K562 (cell line): ENCODE results near the gene CCL22. TPM values are rescaled to one million over a fixed set of nuclear protein-coding genes. Genes with fewer than 3 reads are reported as not detected.

Source experiments
- ATAC-seq: fragments of 200-7000 bp; cut with Tn5 transposase; 3 replicates; pipeline ENCODE4 v1.9.1; 2020; ENCODE audit warnings: moderate library complexity
- BruUV-seq: library from RNA; stranded (reverse); fragments of 400-500 nt; replicated peaks from 2 replicates; lab custom pipeline; 2021; lab: Mats Ljungman, UMichigan
- CTCF ChIA-PET: fragments of 300-600 bp; formaldehyde crosslinking; extraction: SDS; loops from one replicate; lab custom pipeline; 2021; ENCODE audit warnings: low intra/inter-chr PET ratio; lab: Yijun Ruan, JAX
- POLR2A ChIA-PET: fragments of 300-600, 350-650 bp; sonication (Branson Sonifier 250); formaldehyde crosslinking; extraction: SDS; loops from one replicate; lab custom pipeline; 2021; ENCODE audit warnings: antibody characterized with exemption, inconsistent platforms; lab: Yijun Ruan, JAX
- DNase-seq, 4 experiments: peaks; one replicate each; pipeline versions ENCODE4 v3.0.0 to v3.0.0-alpha.2; 2011 to 2018; ENCODE audit warnings: low spot score in 3 of 4, mixed read lengths in 3 of 4; ENCODE audit errors: extremely low read depth in 1 of 4
- FAIRE-seq: peaks from 2 replicates; lab custom pipeline; 2011; peaks lifted over from hg19 to GRCh38; lab: Jason Lieb, UNC
- H2AFZ ChIP-seq: 2 replicates; pipeline ENCODE4 v1.6.0; 2011; ENCODE audit warnings: low read depth, low read length, control low read depth, inconsistent platforms
- H3K27ac ChIP-seq: fragments of 200-600 bp; 3 replicates; pipeline ENCODE4 v1.8.0; 2011; ENCODE audit warnings: low read depth, mild to moderate bottlenecking, control low read depth, inconsistent platforms, low read length, moderate library complexity, mixed read lengths; ENCODE audit errors: extremely low read depth
- H3K27me3 ChIP-seq, 2 experiments: fragments of 300-600 bp in 1 of 2; 2 replicates in 1 of 2; 3 replicates in 1 of 2; pipeline versions ENCODE4 v1.6.0 to v1.8.0; 2011; ENCODE audit warnings: inconsistent platforms in 2 of 2, low read length in 2 of 2, mild to moderate bottlenecking in 1 of 2, mixed read lengths in 1 of 2, moderate library complexity in 1 of 2; ENCODE audit not compliant: control insufficient read depth in 2 of 2, insufficient read depth in 2 of 2
- H3K36me3 ChIP-seq: fragments of 300-600 bp; 3 replicates; pipeline ENCODE4 v1.8.0; 2011; ENCODE audit warnings: mild to moderate bottlenecking, low read length, inconsistent platforms; ENCODE audit not compliant: control insufficient read depth, insufficient read depth
- H3K4me1 ChIP-seq, 2 experiments: fragments of 200-600 bp in 1 of 2; replicated peaks in 1 of 2; 2 replicates in 1 of 2; 3 replicates in 1 of 2; pipeline versions ENCODE4 v1.5.1 to v1.8.0; 2011; ENCODE audit warnings: inconsistent platforms in 2 of 2, low read length in 2 of 2, mild to moderate bottlenecking in 1 of 2, mixed read lengths in 1 of 2, moderate library complexity in 1 of 2; ENCODE audit not compliant: control insufficient read depth in 2 of 2, insufficient read depth in 2 of 2
- H3K4me2 ChIP-seq: 2 replicates; pipeline ENCODE4 v1.6.1; 2011; ENCODE audit warnings: low read length, control low read depth, inconsistent platforms, mixed read lengths; ENCODE audit not compliant: insufficient read depth
- H3K4me3 ChIP-seq: fragments of 200-600 bp; sonication (generic), shearing (Covaris generic); 2 replicates; pipeline ENCODE4 v1.5.1; 2016; ENCODE audit warnings: control low read depth, inconsistent platforms
- H3K79me2 ChIP-seq: fragments of 200-600 bp; 3 replicates; pipeline ENCODE4 v1.8.0; 2011; ENCODE audit warnings: low read length, inconsistent platforms; ENCODE audit not compliant: control insufficient read depth, insufficient read depth
- H3K9ac ChIP-seq, 2 experiments: 2 replicates each; pipeline versions ENCODE4 v1.6.0 to v1.6.1; 2011; ENCODE audit warnings: low read depth in 2 of 2, low read length in 2 of 2, control low read depth in 1 of 2, inconsistent platforms in 1 of 2, mild to moderate bottlenecking in 1 of 2, mixed read lengths in 1 of 2; ENCODE audit not compliant: insufficient read depth in 1 of 2
- H3K9me1 ChIP-seq: one replicate; pipeline ENCODE4 v1.6.0; 2011; ENCODE audit warnings: inconsistent platforms, mild to moderate bottlenecking, low read length, moderate library complexity; ENCODE audit not compliant: control insufficient read depth, insufficient read depth
- H3K9me3 ChIP-seq: replicated peaks from 2 replicates; pipeline ENCODE4 v1.5.1; 2011; ENCODE audit warnings: low read depth, low read length, inconsistent platforms; ENCODE audit not compliant: control insufficient read depth, insufficient read depth
- H4K20me1 ChIP-seq: replicated peaks from 2 replicates; pipeline ENCODE4 v1.6.1; 2011; ENCODE audit warnings: low read length, inconsistent platforms, mixed read lengths; ENCODE audit not compliant: control insufficient read depth, insufficient read depth
- CCAR2 ChIP-seq: fragments of 200-400 bp; formaldehyde crosslinking; IDR thresholded peaks from 2 replicates; pipeline ENCODE4 v1.6.1; 2017; ENCODE audit warnings: mild to moderate bottlenecking, low read depth, low read length
- ELF4 ChIP-seq: fragments of 450-650 bp; formaldehyde crosslinking; IDR thresholded peaks from 2 replicates; pipeline ENCODE4 v1.4.0; 2022; ENCODE audit warnings: missing genetic modification characterization
- FOXK2 ChIP-seq, 2 experiments: fragments of 450-650 bp; IDR thresholded peaks in 1 of 2; conservative IDR thresholded peaks in 1 of 2; 2 replicates each; pipeline ENCODE4 v1.6.1; 2016; ENCODE audit warnings: low read depth in 2 of 2, mild to moderate bottlenecking in 1 of 2
- GABPB2 ChIP-seq: fragments of 250-450 bp; sonication (Bioruptor Pico); conservative IDR thresholded peaks from 2 replicates; pipeline ENCODE4 v1.5.1; 2021; ENCODE audit warnings: mild to moderate bottlenecking
- HNRNPLL ChIP-seq: fragments of 200-400 bp; formaldehyde crosslinking; IDR thresholded peaks from 2 replicates; pipeline ENCODE4 v1.6.1; 2017; ENCODE audit warnings: low read length, low read depth, mild to moderate bottlenecking; ENCODE audit not compliant: poor library complexity, severe bottlenecking
- HSF4 ChIP-seq: fragments of 250-450 bp; sonication (Bioruptor Pico); IDR thresholded peaks from 2 replicates; pipeline ENCODE4 v2.1.2; 2022; ENCODE audit warnings: mild to moderate bottlenecking, moderate library complexity, borderline replicate concordance
- KLF16 ChIP-seq: IDR thresholded peaks from 2 replicates; pipeline ENCODE4 v1.6.1; 2016; ENCODE audit warnings: antibody characterized with exemption
- NR1H2 ChIP-seq: sonication (generic); formaldehyde crosslinking; IDR thresholded peaks from 2 replicates; pipeline ENCODE4 v1.4.0; 2020; ENCODE audit warnings: mild to moderate bottlenecking, missing genetic modification reagents
- RNF2 ChIP-seq: sonication (generic); IDR thresholded peaks from 2 replicates; pipeline ENCODE4 v1.6.1; 2016
- RNF219 ChIP-seq: fragments of 250-450 bp; sonication (Bioruptor Pico); IDR thresholded peaks from 2 replicates; pipeline ENCODE4 v1.5.0; 2022; ENCODE audit warnings: mild to moderate bottlenecking
- SMC3 ChIP-seq: conservative IDR thresholded peaks from 2 replicates; pipeline ENCODE4 v1.6.1; 2011; ENCODE audit warnings: low read depth, low read length, improper control_type of control experiment; ENCODE audit not compliant: insufficient read depth
- TGIF2 ChIP-seq: sonication (generic); formaldehyde crosslinking; IDR thresholded peaks from 2 replicates; pipeline ENCODE4 v1.8.1; 2022; ENCODE audit warnings: mild to moderate bottlenecking, missing genetic modification reagents, moderate library complexity
- TRIM25 ChIP-seq: fragments of 450-650 bp; IDR thresholded peaks from 2 replicates; pipeline ENCODE4 v1.7.0; 2016; ENCODE audit warnings: borderline replicate concordance
- ZNF184 ChIP-seq: sonication (generic); formaldehyde crosslinking; IDR thresholded peaks from 2 replicates; pipeline ENCODE4 v1.5.0; 2020; ENCODE audit warnings: missing genetic modification reagents
- ZNF253 ChIP-seq: fragments of 250-450 bp; sonication (Bioruptor Pico); conservative IDR thresholded peaks from 2 replicates; pipeline ENCODE4 v1.6.1; 2021; ENCODE audit warnings: mild to moderate bottlenecking
- ZNF431 ChIP-seq: sonication (generic); formaldehyde crosslinking; IDR thresholded peaks from 2 replicates; pipeline ENCODE4 v1.8.0; 2022; ENCODE audit warnings: mild to moderate bottlenecking, missing genetic modification reagents
- ZNF584 ChIP-seq: fragments of 200-800 bp; sonication (Bioruptor generic); IDR thresholded peaks from 2 replicates; pipeline ENCODE4 v1.6.1; 2016; ENCODE audit warnings: low read depth, mild to moderate bottlenecking, missing genetic modification characterization, missing compliant biosample characterization
- WGBS: fragments of 100-300 bp; shearing (Covaris generic); methylation state at CpG from one replicate; pipeline ENCODE4 v1.1.6; 2016; ENCODE audit warnings: low coverage, mixed read lengths; ENCODE audit not compliant: insufficient coverage; ENCODE audit errors: missing lambda C conversion rate; 5-methylcytosine and 5-hydroxymethylcytosine counted together
- in situ Hi-C: fragments of 300-500 bp; cut with MboI; formaldehyde crosslinking; loops from 4 replicates; pipeline ENCODE4 v1.15.0; 2018; ENCODE audit warnings: inconsistent platforms, mixed read lengths
- intact Hi-C: fragments of 100-400 bp; cut with micrococcal nuclease; formaldehyde crosslinking; loops from 2 replicates; pipeline ENCODE4 v1.14.2; 2022
- polyA plus RNA-seq, 8 experiments: library from polyadenylated mRNA; depleted of rRNA in 4 of 8; stranded (reverse) in 5 of 8; unstranded in 3 of 8; fragments of >200 nt; fragmentation: Nextera tagmentation in 2 of 8; fragmentation: Illumina TruSeq in 1 of 8; extraction: Ambion mirVana in 2 of 8; extraction: Trizol in 1 of 8; gene quantifications; 2 replicates each; pipeline versions ENCODE4 v1.2.1 to v1.2.3, GENCODE V29; 2011 to 2014; ENCODE audit warnings: inconsistent platforms in 1 of 8, missing spikeins in 1 of 8
- total RNA-seq, 7 experiments: library from RNA; depleted of rRNA in 6 of 7; stranded (reverse); fragments of >200 nt in 6 of 7; fragmentation: Illumina TruSeq in 2 of 7; extraction: Trizol in 2 of 7; gene quantifications; 2 replicates each; pipeline versions ENCODE4 v1.2.1 to v1.2.3, GENCODE V29; 2011 to 2021; ENCODE audit warnings: low replicate concordance in 1 of 7
- TF ChIP-seq, protein P1 (sequence below): fragments of 250-450 bp; sonication (Bioruptor Pico); IDR thresholded peaks from 2 replicates; pipeline ENCODE4 v1.6.1; 2021; ENCODE audit warnings: mild to moderate bottlenecking

Gene CCL22
- total and polyA plus RNA-seq, 9 of the 15 experiments (the other 6 are each of a cell fraction or from before 2014, with no cell fraction given), result 0.04 to 0.29 (median 0.06) TPM; not detected in 5

GRCh38 chr16:57382535-57383275 lies 24.1 kb downstream of the CCL22 start:
- DNase-seq (no peak), FAIRE-seq (no peak), ATAC-seq (no peak)
- TF ChIP-seq NR1H2 (CRISPR knock-in tag) (no peak), TRIM25 (no peak), ZNF253 (CRISPR knock-in tag) (no peak), HSF4 (CRISPR knock-in tag) (no peak), HNRNPLL (no peak), GABPB2 (CRISPR knock-in tag) (no peak), RNF2 (no peak), ZNF184 (no peak), ZNF584 (CRISPR knock-in tag) (no peak), RNF219 (no peak), CCAR2 (no peak), ZNF431 (CRISPR knock-in tag) (no peak), ELF4 (no peak), TGIF2 (CRISPR knock-in tag) (no peak), KLF16 (no peak), SMC3 (no peak), FOXK2 (conservative IDR thresholded peaks at IDR 0.05 in 1 of 2, IDR thresholded peaks at IDR 0.05 in 1 of 2; ENCODE audit: low read depth in 2 of 2) (no peak)
- TF ChIP-seq, protein P1, sequence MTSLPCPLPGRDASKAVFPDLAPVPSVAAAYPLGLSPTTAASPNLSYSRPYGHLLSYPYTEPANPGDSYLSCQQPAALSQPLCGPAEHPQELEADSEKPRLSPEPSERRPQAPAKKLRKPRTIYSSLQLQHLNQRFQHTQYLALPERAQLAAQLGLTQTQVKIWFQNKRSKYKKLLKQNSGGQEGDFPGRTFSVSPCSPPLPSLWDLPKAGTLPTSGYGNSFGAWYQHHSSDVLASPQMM, result no peak
- WGBS, result 4% methylated on average over 15 of the region's 16 CpGs
- H4K20me1 ChIP-seq, result 0 out of 2 replicates have a peak, but pooled peaks cover 3% of the 10 kb centered on the region
- H3K9me3 ChIP-seq, result no peaks in the 10 kb centered on the region
- ChIA-PET POLR2A (no interaction called here), CTCF (no interaction called here)
- no peak overlapping the region for H3K4me2 ChIP-seq
- no peak overlapping the region for H3K4me3 ChIP-seq
- H3K9me1 ChIP-seq, result no peaks in the 10 kb centered on the region
- no peak overlapping the region for H3K27ac ChIP-seq
- peak overlapping the region in 1 of 2 experiments; percentile 9; a peak in 1 of 4 replicates for H3K9ac ChIP-seq
- H3K27me3 ChIP-seq, result peaks cover 26 to 65% of the 10 kb centered on the region in 2 experiments; a peak in 4 of 5 replicates
- no peak overlapping the region for H2AFZ ChIP-seq
- no peaks in the 10 kb centered on the region for H3K36me3 ChIP-seq
- intact Hi-C loops, result no loop called here
- peaks cover 0 to 10% of the 10 kb centered on the region in 2 experiments; a peak in 2 of 5 replicates for H3K4me1 ChIP-seq
- in situ Hi-C loops, result no loop called here
- no TSS peak for BruUV-seq
- H3K79me2 ChIP-seq, result no peaks in the 10 kb centered on the region
